ENCODE measurements around the gene SLC5A2.

- no peak for TF ChIP-seq ZNF274 (IDR thresholded peaks at IDR 0.05; ENCODE audit: low read depth, low read length)
- no peak for TF ChIP-seq SUZ12 (IDR thresholded peaks at IDR 0.05; ENCODE audit: extremely low read depth, insufficient read depth, insufficient read length)
Observed at GRCh38 chr16:31499928-31500327, 17.0 kb downstream of the SLC5A2 start.
